Type B pancreatic cell (in vitro differentiated cells): ENCODE measurements around the gene TMEM235. TPM values are rescaled to one million over a fixed set of nuclear protein-coding genes. Genes with fewer than 3 reads are reported as not detected.

Experiments used
- DNase-seq: peaks from one replicate; pipeline ENCODE4 v3.0.0; 2021; ENCODE audit warnings: mixed read lengths; ENCODE audit not compliant: unreplicated experiment; ENCODE audit errors: extremely low spot score
- H3K27ac Mint-ChIP-seq: 2 replicates; pipeline ENCODE4 v1.8.0; 2021; ENCODE audit warnings: mild to moderate bottlenecking, mixed read lengths
- H3K27me3 Mint-ChIP-seq: 2 replicates; pipeline ENCODE4 v1.8.0; 2021; ENCODE audit warnings: mixed read lengths
- H3K36me3 Mint-ChIP-seq: 2 replicates; pipeline ENCODE4 v1.8.0; 2021; ENCODE audit warnings: mixed read lengths
- H3K4me1 Mint-ChIP-seq: one replicate; pipeline ENCODE4 v1.8.0; 2021; ENCODE audit warnings: mixed read lengths; ENCODE audit not compliant: unreplicated experiment
- H3K4me3 Mint-ChIP-seq: 2 replicates; pipeline ENCODE4 v1.8.0; 2021; ENCODE audit warnings: mild to moderate bottlenecking, mixed read lengths
- H3K9me3 Mint-ChIP-seq: 2 replicates; pipeline ENCODE4 v1.8.0; 2021; ENCODE audit warnings: mixed read lengths
- total RNA-seq: library from RNA; stranded (reverse); gene quantifications from 2 replicates; pipeline ENCODE4 v1.2.1, GENCODE V29; 2021; ENCODE audit warnings: low replicate concordance
- TF ChIP-seq, protein P1 (sequence below): fragments of 200-600 bp; sonication (generic); conservative IDR thresholded peaks from 2 replicates; pipeline ENCODE4 v1.5.0; 2021; ENCODE audit warnings: antibody characterized with exemption, mild to moderate bottlenecking

Gene TMEM235
- total RNA-seq, 1 donor from 2014 or later: 0.43 TPM

DNA sequence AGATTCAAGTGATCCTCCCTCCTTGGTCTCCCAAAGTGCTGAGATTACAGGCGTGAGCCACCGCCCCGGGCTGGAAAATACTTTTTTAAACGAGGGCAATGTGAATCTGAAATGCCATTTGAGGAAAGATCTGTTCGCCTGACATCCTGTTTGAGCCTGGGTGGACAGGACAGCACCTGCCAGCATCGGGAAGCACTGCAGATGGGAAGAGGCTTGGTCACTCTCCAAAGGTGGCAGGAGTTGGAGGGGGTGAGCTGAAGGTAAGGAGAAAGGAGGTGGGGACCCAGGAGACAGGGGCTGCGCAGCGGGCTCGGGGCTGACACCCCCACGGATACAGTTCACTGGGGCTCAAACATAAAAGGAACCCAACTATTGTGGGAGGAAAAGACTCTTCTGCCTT is 21.3 kb upstream of the TMEM235 start:
- Mint-ChIP-seq H3K4me1 (no peaks in the 10 kb centered on the region), H3K27me3 (no peaks in the 10 kb centered on the region), H3K27ac (no peak overlapping the region), H3K9me3 (no peaks in the 10 kb centered on the region), H3K36me3 (no peaks in the 10 kb centered on the region), H3K4me3 (no peak overlapping the region)
- TF ChIP-seq, protein P1, sequence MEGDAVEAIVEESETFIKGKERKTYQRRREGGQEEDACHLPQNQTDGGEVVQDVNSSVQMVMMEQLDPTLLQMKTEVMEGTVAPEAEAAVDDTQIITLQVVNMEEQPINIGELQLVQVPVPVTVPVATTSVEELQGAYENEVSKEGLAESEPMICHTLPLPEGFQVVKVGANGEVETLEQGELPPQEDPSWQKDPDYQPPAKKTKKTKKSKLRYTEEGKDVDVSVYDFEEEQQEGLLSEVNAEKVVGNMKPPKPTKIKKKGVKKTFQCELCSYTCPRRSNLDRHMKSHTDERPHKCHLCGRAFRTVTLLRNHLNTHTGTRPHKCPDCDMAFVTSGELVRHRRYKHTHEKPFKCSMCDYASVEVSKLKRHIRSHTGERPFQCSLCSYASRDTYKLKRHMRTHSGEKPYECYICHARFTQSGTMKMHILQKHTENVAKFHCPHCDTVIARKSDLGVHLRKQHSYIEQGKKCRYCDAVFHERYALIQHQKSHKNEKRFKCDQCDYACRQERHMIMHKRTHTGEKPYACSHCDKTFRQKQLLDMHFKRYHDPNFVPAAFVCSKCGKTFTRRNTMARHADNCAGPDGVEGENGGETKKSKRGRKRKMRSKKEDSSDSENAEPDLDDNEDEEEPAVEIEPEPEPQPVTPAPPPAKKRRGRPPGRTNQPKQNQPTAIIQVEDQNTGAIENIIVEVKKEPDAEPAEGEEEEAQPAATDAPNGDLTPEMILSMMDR: no peak
- no peak for DNase-seq

DNA sequence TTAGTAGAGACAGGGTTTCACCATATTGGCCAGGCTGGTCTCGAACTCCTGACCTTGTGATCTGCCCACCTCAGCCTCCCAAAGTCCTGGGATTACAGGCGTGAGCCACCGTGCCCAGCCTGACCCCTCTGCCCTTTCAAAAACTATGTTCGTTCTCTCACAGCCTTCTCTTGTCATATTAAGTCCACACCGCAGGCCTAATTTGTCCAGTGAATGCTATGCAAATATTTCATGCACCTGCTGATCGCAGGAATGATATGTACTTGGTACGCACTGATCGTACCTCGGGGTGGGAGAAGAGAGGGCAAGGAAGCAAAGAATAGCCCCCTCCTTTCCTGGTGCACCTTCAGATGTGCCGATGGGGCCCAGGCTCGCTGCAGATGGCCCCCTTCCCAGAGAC is 20.4 kb upstream of the TMEM235 start:
- DNase-seq: no peak
- no peak overlapping the region for H3K27ac Mint-ChIP-seq
- H3K4me3 Mint-ChIP-seq: no peak overlapping the region
- no peaks in the 10 kb centered on the region for H3K9me3 Mint-ChIP-seq
- H3K36me3 Mint-ChIP-seq: peaks cover 3% of the 10 kb centered on the region
- no peaks in the 10 kb centered on the region for H3K27me3 Mint-ChIP-seq
- peaks cover 5% of the 10 kb centered on the region for H3K4me1 Mint-ChIP-seq
- TF ChIP-seq, protein P1: no peak

DNA sequence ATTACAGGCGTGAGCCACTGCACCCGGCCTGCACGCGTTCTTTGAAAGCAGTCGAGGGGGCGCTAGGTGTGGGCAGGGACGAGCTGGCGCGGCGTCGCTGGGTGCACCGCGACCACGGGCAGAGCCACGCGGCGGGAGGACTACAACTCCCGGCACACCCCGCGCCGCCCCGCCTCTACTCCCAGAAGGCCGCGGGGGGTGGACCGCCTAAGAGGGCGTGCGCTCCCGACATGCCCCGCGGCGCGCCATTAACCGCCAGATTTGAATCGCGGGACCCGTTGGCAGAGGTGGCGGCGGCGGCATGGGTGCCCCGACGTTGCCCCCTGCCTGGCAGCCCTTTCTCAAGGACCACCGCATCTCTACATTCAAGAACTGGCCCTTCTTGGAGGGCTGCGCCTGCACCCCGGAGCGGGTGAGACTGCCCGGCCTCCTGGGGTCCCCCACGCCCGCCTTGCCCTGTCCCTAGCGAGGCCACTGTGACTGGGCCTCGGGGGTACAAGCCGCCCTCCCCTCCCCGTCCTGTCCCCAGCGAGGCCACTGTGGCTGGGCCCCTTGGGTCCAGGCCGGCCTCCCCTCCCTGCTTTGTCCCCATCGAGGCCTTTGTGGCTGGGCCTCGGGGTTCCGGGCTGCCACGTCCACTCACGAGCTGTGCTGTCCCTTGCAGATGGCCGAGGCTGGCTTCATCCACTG is 17.3 kb upstream of the TMEM235 start, which contains the start of gene BIRC5:
BIRC5 (plus strand) TSS at position 238 of the 690 bp plus-strand sequence; CDS start at position 302, 64 bp downstream.
- no peaks in the 10 kb centered on the region for H3K27me3 Mint-ChIP-seq
- H3K4me3 Mint-ChIP-seq: peak within 1 kb of the TSS; percentile 94
- H3K4me1 Mint-ChIP-seq: peaks cover 5% of the 10 kb centered on the region
- H3K36me3 Mint-ChIP-seq: peaks cover 8% of the 10 kb centered on the region
- TF ChIP-seq, protein P1: no peak
- H3K27ac Mint-ChIP-seq: peak within 1 kb of the TSS; percentile 77
- peak; percentile 94 for DNase-seq
- no peaks in the 10 kb centered on the region for H3K9me3 Mint-ChIP-seq

DNA sequence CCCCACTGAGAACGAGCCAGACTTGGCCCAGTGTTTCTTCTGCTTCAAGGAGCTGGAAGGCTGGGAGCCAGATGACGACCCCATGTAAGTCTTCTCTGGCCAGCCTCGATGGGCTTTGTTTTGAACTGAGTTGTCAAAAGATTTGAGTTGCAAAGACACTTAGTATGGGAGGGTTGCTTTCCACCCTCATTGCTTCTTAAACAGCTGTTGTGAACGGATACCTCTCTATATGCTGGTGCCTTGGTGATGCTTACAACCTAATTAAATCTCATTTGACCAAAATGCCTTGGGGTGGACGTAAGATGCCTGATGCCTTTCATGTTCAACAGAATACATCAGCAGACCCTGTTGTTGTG is 16.7 kb upstream of the TMEM235 start:
- peaks cover 9% of the 10 kb centered on the region for H3K4me1 Mint-ChIP-seq
- peaks cover 12% of the 10 kb centered on the region for H3K36me3 Mint-ChIP-seq
- H3K27me3 Mint-ChIP-seq: no peaks in the 10 kb centered on the region
- DNase-seq: no peak
- TF ChIP-seq, protein P1: no peak
- H3K4me3 Mint-ChIP-seq: peak overlapping the region; percentile 94
- no peaks in the 10 kb centered on the region for H3K9me3 Mint-ChIP-seq
- peak overlapping the region; percentile 77 for H3K27ac Mint-ChIP-seq

GRCh38 chr17:78219396-78220150 is 11.9 kb upstream of the TMEM235 start:
- H3K4me3 Mint-ChIP-seq: no peak overlapping the region
- TF ChIP-seq, protein P1: no peak
- H3K4me1 Mint-ChIP-seq: peaks cover 21% of the 10 kb centered on the region
- DNase-seq: no peak
- no peaks in the 10 kb centered on the region for H3K9me3 Mint-ChIP-seq
- H3K27me3 Mint-ChIP-seq: no peaks in the 10 kb centered on the region
- no peak overlapping the region for H3K27ac Mint-ChIP-seq
- H3K36me3 Mint-ChIP-seq: peaks cover 14% of the 10 kb centered on the region
